DND-41 (cell line): ENCODE data around the gene SLC35E2B.
"Not testable (repeated sequence)": the region's sequence is repeated elsewhere in the genome, so short reads cannot be mapped to it uniquely, and the experiment has no call there.

Source experiments
- EZH2 ChIP-seq: IDR thresholded peaks from 3 replicates; pipeline ENCODE4 v1.6.1; 2012; ENCODE audit warnings: borderline replicate concordance, low read depth, mild to moderate bottlenecking, moderate library complexity, low read length, inconsistent platforms; ENCODE audit not compliant: severe bottlenecking
- TF ChIP-seq, protein P1 (sequence below): IDR thresholded peaks from 2 replicates; pipeline ENCODE4 v1.5.1; 2012; ENCODE audit warnings: borderline replicate concordance, low read length, moderate library complexity, mild to moderate bottlenecking; ENCODE audit not compliant: poor library complexity, severe bottlenecking; ENCODE audit errors: extremely low read depth

DNA sequence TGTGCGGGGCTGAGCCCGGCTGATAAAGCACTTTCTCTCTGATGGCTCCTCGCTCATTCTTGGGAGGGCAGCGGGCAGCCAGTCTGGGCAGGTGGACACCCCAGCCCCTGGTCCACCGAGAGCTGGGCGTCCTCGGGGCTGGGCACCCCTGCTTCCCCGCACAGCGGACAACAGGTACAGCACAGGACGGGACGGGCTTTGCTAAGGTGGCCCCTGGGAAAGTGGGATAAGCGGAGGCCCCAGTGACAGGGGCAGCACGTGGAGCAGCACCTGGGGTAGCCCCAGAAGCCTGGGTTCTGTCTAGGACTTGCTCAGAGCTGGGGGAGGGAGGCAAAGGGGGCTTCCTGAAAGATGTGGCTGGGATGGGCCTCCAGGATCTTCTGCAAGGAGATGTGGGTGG lies 58.0 kb downstream of the SLC35E2B start:
- TF ChIP-seq, protein P1, sequence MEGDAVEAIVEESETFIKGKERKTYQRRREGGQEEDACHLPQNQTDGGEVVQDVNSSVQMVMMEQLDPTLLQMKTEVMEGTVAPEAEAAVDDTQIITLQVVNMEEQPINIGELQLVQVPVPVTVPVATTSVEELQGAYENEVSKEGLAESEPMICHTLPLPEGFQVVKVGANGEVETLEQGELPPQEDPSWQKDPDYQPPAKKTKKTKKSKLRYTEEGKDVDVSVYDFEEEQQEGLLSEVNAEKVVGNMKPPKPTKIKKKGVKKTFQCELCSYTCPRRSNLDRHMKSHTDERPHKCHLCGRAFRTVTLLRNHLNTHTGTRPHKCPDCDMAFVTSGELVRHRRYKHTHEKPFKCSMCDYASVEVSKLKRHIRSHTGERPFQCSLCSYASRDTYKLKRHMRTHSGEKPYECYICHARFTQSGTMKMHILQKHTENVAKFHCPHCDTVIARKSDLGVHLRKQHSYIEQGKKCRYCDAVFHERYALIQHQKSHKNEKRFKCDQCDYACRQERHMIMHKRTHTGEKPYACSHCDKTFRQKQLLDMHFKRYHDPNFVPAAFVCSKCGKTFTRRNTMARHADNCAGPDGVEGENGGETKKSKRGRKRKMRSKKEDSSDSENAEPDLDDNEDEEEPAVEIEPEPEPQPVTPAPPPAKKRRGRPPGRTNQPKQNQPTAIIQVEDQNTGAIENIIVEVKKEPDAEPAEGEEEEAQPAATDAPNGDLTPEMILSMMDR: not testable (repeated sequence)
- TF ChIP-seq EZH2: not testable (repeated sequence)
